HG03135 (cell line): Measurements from ENCODE around the gene PRLR.
A peak's percentile ranks its signal among the peaks of the same experiment; 100 is the strongest.
"Not testable (repeated sequence)": the region's sequence is repeated elsewhere in the genome, so short reads cannot be mapped to it uniquely, and the experiment has no call there.

ENCODE experiments used
- ATAC-seq: cut with Tn5 transposase; IDR thresholded peaks from one replicate; pipeline ENCODE4 v1.9.1; 2021; ENCODE audit warnings: mild to moderate bottlenecking, moderate library complexity; ENCODE audit not compliant: unreplicated experiment

Gene PRLR

GRCh38 chr5:35230038-35230611 is at the start of gene PRLR:
Gene PRLR, minus strand, starts transcription at chr5:35230487. Its CDS starts 140,867 bp downstream, at chr5:35089620.
- ATAC-seq = peak; percentile 13

- ATAC-seq = no peak
These were observed 44.7 kb upstream of the PRLR start for GRCh38 chr5:35274839-35275509.

DNA sequence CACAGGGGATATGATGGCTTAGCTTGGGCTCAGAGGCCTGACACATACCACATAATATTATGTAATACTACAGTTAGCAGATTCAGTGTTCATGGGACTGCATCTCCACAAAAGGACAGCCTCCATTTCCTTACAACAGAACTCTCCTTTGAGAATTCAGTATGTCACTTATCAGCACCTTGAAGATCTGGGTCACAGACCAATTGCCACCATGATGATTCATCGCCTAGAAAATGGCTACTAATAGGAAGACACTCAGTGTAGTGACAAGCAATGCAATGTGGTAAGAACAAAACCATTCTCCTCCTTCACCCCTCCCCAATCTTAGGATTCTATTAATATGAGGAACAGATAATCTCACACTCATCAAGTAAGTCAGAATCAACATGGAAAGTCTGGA is 38.7 kb upstream of the PRLR start:
- ATAC-seq = no peak

DNA sequence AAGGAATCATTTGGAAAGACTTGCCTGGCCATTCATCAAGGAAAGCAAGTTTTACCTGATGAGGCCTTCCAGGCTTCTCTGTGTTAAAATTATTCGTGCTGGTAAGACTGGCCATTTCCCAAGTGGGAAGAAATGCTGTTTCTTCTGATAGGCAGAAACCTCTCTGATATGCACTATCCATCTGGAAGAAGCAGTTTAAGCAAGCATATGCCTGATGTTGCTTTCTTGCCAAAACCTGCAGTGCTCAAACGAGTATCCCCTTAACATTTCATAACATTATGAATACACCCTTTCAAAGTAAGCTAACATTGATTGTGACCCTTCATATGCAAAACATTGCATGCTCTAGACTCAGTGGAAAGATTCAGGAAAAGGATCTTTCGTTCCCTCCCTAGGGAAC is 36.0 kb upstream of the PRLR start:
- no peak for ATAC-seq

DNA sequence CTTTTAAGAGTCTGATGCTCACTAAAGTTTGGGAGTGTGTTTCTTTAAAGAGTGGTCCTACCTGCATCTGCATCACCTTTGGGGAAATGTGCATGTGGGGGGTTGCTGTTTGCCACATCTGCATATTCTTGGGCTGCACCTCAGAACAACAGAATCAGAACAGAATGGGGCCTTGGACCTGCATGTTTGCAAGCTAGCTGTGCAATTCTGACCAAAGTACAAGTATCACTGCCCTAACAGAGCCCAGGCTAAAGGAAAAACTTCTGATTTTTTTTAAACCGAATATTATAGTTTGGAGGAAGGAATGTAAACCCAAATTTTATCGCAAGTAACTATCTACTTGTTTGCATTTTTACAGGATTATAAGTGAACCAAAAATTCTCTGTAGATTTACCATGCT is 34.2 kb upstream of the PRLR start:
- no peak for ATAC-seq

- ATAC-seq = no peak
These were observed 33.1 kb upstream of the PRLR start for GRCh38 chr5:35263266-35263877.

DNA sequence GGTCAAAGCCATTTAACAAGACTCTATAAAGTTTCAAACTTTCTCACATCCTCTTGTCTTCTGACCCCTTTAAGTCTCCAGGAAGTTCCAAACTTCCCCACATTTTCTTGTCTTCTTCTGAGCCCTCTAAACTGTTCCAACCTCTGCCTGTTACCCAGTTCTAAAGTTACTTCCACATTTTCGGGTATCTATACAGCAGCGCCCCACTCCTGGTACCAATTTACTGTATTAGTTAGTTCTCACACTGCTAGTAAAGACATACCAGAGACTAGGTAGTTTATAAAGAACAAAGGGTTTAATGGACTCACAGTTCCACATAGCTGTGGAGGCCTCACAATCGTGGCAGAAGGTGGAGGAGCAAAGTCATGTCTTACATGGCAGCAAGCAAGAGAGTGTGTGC is 23.3 kb upstream of the PRLR start:
- ATAC-seq = no peak

- ATAC-seq = no peak
These were observed 22.7 kb upstream of the PRLR start for GRCh38 chr5:35252963-35253362.

DNA sequence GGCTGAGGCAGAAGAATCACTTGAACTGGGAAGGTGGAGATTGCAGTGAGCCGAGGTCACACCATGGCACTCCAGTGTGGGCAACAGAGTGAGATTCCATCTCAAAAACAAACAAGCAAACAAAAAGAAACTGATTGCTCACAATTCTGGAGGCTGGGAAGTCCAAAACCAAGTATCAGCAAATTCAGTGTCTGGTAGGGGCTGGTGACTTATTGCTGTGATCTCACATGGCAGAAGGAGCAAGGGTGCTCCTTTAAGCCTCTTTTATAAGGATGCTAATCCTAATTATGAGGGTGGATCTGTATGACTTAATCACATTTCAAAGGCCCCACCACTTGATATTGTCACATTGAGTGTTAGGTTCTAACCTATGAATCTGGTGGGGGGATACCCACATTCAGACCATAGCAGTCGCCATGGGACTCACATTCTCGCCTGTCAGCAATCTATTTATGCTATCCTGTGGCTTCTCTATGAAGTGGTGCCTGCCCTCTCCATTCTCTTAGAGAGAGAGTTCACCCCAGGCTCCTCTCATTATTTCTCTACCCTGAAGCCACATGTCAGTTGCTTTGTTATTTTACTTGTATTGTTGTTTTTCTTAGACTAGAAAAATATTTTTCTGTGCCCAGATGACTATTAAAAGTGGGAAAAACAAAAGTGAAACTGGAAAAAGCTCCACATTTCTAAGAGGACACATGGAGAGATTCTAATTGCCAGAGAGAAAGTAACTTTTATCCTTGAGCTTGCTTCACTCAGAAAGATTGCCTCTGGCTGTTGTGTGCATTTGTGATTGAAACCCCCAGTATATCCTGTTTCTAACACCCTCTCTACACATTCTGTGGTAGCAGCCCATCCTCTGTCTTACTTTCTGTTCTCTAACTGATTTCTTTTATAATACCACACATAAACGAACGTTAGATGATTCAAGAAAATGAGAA is 18.8 kb upstream of the PRLR start:
- no peak for ATAC-seq

DNA sequence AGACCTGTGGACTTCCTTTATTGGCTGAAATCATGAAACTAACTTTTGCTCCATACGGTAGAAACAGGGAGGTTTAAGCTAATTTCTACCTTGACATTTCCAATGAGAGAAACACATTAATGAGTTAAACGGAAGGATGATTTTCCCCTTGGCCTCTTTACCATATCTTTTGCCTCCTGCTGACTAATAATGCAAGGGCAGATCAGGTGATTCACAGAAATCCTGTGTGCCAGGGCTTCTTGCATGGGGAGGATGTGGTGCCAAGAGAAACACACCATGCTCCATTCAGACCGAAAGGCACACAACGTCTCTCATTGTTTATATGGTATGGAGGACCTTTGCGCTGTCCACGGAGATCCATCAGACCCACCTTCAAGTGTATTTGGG is 17.4 kb upstream of the PRLR start:
- no peak for ATAC-seq

- no peak for ATAC-seq
These were observed 16.8 kb upstream of the PRLR start for GRCh38 chr5:35246900-35247647.

- ATAC-seq = no peak
These were observed 16.1 kb upstream of the PRLR start for GRCh38 chr5:35246411-35246810.

DNA sequence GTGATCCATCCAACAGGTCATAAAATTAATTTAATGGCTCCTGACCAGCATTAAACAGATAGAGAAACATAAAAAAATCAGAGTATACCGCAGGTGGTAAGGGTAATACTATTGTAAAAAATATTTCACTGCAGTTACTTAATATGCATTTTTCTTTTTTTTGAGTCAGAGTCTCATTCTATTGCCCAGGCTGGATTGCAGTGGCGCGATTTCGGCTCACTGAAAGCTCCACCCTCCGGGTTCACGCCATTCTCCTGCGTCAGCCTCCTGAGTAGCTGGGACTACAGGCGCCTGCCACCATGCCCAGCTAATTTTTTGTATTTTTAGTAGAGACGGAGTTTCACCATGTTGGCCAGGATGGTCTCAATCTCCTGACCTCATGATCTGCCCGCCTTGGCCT is 15.1 kb upstream of the PRLR start:
- not testable (repeated sequence) for ATAC-seq

GRCh38 chr5:35244171-35244570 is 13.9 kb upstream of the PRLR start:
- no peak for ATAC-seq

GRCh38 chr5:35242702-35243258 is 12.5 kb upstream of the PRLR start:
- ATAC-seq = no peak

DNA sequence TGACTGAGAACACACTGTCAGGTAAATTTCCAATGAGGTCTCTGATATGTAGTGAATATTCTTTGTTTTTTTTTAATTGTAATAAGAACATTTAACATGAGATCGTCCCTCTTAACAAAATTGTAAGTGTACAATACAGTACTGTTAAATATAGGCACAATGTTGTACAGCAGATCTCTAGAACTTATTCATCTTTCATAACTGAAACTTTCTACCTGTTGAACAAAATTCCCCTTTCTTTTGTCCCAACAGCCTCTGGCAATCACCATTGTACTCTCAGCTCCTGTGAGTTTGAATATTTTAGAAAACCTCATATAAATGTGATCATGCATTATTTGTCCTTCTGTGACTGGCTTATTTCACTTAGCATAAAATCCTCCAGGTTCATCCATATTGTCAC is 10.6 kb upstream of the PRLR start:
- ATAC-seq = no peak

- ATAC-seq = no peak
These were observed 9.8 kb upstream of the PRLR start for GRCh38 chr5:35239911-35240610.

DNA sequence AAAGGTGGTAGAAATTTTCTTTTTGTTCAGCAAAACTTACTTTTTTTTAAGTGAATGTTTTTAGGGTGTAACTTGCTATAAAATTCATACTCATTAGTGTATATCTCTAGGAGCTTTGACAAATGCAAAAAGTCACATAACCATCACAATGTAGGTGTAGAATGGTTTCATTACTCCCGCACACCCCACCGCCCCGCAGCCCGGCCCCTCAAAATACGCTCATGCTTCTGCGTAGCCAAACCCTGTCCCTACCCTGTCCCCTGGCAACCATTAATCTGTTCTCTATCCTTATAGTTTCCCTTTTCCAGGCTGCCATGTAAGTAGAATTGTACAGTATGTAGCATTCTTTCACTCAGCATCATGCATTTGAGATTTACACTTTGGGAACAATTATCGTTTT is 9.2 kb upstream of the PRLR start:
- ATAC-seq = no peak

DNA sequence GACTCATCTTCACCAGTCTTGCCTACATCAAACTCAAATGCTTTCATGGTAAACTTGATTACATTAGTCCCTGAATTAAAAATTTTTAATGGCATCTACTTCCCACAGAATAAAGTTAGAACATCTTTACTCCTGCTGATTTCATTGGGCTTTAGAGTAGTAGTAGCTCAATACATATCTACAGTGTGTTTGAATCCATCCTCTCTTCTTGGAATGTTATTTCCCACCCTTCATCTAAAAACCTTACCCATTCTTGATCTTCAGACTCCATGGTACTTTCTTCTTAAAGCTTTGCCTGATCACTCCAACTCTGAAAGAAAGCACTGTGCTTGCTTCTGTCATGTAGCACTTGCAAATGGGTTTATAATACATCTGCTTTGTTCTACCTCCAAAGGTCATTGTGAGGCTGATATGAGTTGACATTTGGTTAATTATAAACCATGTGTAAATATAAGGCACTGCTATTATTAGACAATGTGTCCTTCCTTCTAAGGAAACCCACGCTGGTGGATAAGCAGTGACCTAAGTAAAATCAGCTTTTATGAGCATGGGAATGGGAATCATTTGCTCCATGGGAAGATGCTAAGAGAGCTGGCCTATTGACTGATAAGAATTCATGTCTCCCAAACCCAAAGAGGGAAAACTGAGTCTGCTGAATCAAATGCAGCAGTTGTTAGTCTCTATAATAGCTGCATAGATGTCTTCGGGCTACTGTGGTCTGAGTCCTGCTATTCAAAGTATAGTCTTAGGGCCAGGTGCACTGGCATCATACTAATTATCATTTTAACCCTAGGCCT is 7.5 kb upstream of the PRLR start:
- peak; percentile 80 for ATAC-seq
